SK-N-SH treated with all-trans-retinoic acid at 6 μM for 48 hours (cell line): ENCODE measurements around the gene ELOVL6.

Experiments
- ATAC-seq: fragments of 200-7000 bp; cut with Tn5 transposase; 3 replicates; pipeline ENCODE4 v1.9.1; 2020; ENCODE audit warnings: mild to moderate bottlenecking, moderate library complexity
- ARNTL ChIP-seq: fragments of 450-650 bp; formaldehyde crosslinking; IDR thresholded peaks from 2 replicates; pipeline ENCODE4 v1.5.0; 2020; ENCODE audit warnings: low read depth, mild to moderate bottlenecking, moderate library complexity, borderline replicate concordance
- BACH2 ChIP-seq: fragments of 250-450 bp; sonication (Bioruptor Pico); IDR thresholded peaks from 2 replicates; pipeline ENCODE4 v1.9.0; 2021; ENCODE audit warnings: mild to moderate bottlenecking, borderline replicate concordance
- CREB5 ChIP-seq: fragments of 250-450 bp; sonication (Bioruptor Pico); IDR thresholded peaks from 2 replicates; pipeline ENCODE4 v1.5.1; 2020; ENCODE audit warnings: low read depth, mild to moderate bottlenecking, moderate library complexity
- CSRNP3 ChIP-seq: fragments of 250-450 bp; sonication (Bioruptor Pico); IDR thresholded peaks from 2 replicates; pipeline ENCODE4 v1.5.1; 2021; ENCODE audit warnings: mild to moderate bottlenecking, moderate library complexity
- ESRRG ChIP-seq: fragments of 250-450 bp; sonication (Bioruptor Pico); IDR thresholded peaks from 2 replicates; pipeline ENCODE4 v1.6.1; 2021; ENCODE audit warnings: mild to moderate bottlenecking
- GLIS3 ChIP-seq: fragments of 250-450 bp; sonication (Bioruptor Pico); IDR thresholded peaks from 2 replicates; pipeline ENCODE4 v1.5.0; 2020; ENCODE audit warnings: mild to moderate bottlenecking, moderate library complexity
- ISL1 ChIP-seq: fragments of 250-450 bp; sonication (Bioruptor Pico); IDR thresholded peaks from 2 replicates; pipeline ENCODE4 v2.1.2; 2022; ENCODE audit warnings: mild to moderate bottlenecking, moderate library complexity
- OSR1 ChIP-seq: fragments of 250-450 bp; sonication (Bioruptor Pico); IDR thresholded peaks from 2 replicates; pipeline ENCODE4 v1.8.0; 2022; ENCODE audit warnings: moderate library complexity, mild to moderate bottlenecking, inconsistent platforms
- PATZ1 ChIP-seq: fragments of 250-450 bp; sonication (Bioruptor Pico); IDR thresholded peaks from 2 replicates; pipeline ENCODE4 v1.8.0; 2020; ENCODE audit warnings: mild to moderate bottlenecking, moderate library complexity, borderline replicate concordance
- POU6F1 ChIP-seq: fragments of 250-450 bp; sonication (Bioruptor Pico); IDR thresholded peaks from 2 replicates; pipeline ENCODE4 v1.8.0; 2021; ENCODE audit warnings: low read depth, mild to moderate bottlenecking, moderate library complexity, borderline replicate concordance
- PPARA ChIP-seq: fragments of 250-450 bp; sonication (Bioruptor Pico); IDR thresholded peaks from 2 replicates; pipeline ENCODE4 v1.5.0; 2020; ENCODE audit warnings: mild to moderate bottlenecking, borderline replicate concordance
- RARB ChIP-seq: fragments of 250-450 bp; sonication (Bioruptor Pico); IDR thresholded peaks from 2 replicates; pipeline ENCODE4 v1.8.0; 2021; ENCODE audit warnings: mild to moderate bottlenecking, moderate library complexity
- SNAI2 ChIP-seq: fragments of 250-450 bp; sonication (Bioruptor Pico); IDR thresholded peaks from 2 replicates; pipeline ENCODE4 v1.5.0; 2020; ENCODE audit warnings: mild to moderate bottlenecking, moderate library complexity
- TCF4 ChIP-seq: fragments of 250-450 bp; sonication (Bioruptor Pico); IDR thresholded peaks from 2 replicates; pipeline ENCODE4 v1.8.0; 2021; ENCODE audit warnings: mild to moderate bottlenecking, moderate library complexity, borderline replicate concordance
- TOX ChIP-seq: fragments of 250-450 bp; sonication (Bioruptor Pico); IDR thresholded peaks from 2 replicates; pipeline ENCODE4 v1.8.0; 2021; ENCODE audit warnings: mild to moderate bottlenecking, moderate library complexity, borderline replicate concordance
- ZC3H10 ChIP-seq: fragments of 250-450 bp; sonication (Bioruptor Pico); IDR thresholded peaks from 2 replicates; pipeline ENCODE4 v1.5.1; 2021; ENCODE audit warnings: mild to moderate bottlenecking, moderate library complexity
- ZFP3 ChIP-seq: fragments of 250-450 bp; sonication (Bioruptor Pico); IDR thresholded peaks from 2 replicates; pipeline ENCODE4 v1.5.0; 2020; ENCODE audit warnings: mild to moderate bottlenecking, moderate library complexity
- ZFP30 ChIP-seq: fragments of 450-650 bp; formaldehyde crosslinking; IDR thresholded peaks from 2 replicates; pipeline ENCODE4 v1.5.0; 2022; ENCODE audit warnings: mild to moderate bottlenecking, moderate library complexity
- ZNF565 ChIP-seq: fragments of 450-650 bp; formaldehyde crosslinking; conservative IDR thresholded peaks from 2 replicates; pipeline ENCODE4 v1.5.0; 2020; ENCODE audit warnings: low read depth, mild to moderate bottlenecking, moderate library complexity
- ZNF70 ChIP-seq: fragments of 450-650 bp; formaldehyde crosslinking; IDR thresholded peaks from 2 replicates; pipeline ENCODE4 v1.5.0; 2020; ENCODE audit warnings: mild to moderate bottlenecking, moderate library complexity
- ZNF8 ChIP-seq: fragments of 450-650 bp; formaldehyde crosslinking; IDR thresholded peaks from 2 replicates; pipeline ENCODE4 v1.5.0; 2020; ENCODE audit warnings: mild to moderate bottlenecking, moderate library complexity

Gene ELOVL6

GRCh38 chr4:110014233-110014632 is 184.2 kb downstream of the ELOVL6 start:
- no peak for TF ChIP-seq ESRRG
- no peak for TF ChIP-seq OSR1
- TF ChIP-seq SNAI2 (CRISPR knock-in tag), result no peak
- TF ChIP-seq TCF4 (CRISPR knock-in tag), result no peak
- no peak for TF ChIP-seq POU6F1 (CRISPR knock-in tag)
- no peak for TF ChIP-seq ISL1
- TF ChIP-seq ZC3H10, result no peak
- TF ChIP-seq GLIS3 (CRISPR knock-in tag), result no peak
- no peak for TF ChIP-seq CSRNP3 (CRISPR knock-in tag)
- no peak for TF ChIP-seq ZFP3
- TF ChIP-seq ZNF565 (CRISPR knock-in tag), result no peak
- no peak for TF ChIP-seq ZNF70 (CRISPR knock-in tag)
- TF ChIP-seq ZNF8, result no peak
- TF ChIP-seq ARNTL, result no peak
- no peak for TF ChIP-seq BACH2 (CRISPR knock-in tag)
- no peak for TF ChIP-seq CREB5 (CRISPR knock-in tag)
- no peak for TF ChIP-seq ZFP30 (CRISPR knock-in tag)
- no peak for TF ChIP-seq PATZ1 (CRISPR knock-in tag)
- no peak for TF ChIP-seq TOX (CRISPR knock-in tag)
- ATAC-seq, result no peak

GRCh38 chr4:110012917-110013316 is 185.5 kb downstream of the ELOVL6 start:
- no peak for TF ChIP-seq RARB (CRISPR knock-in tag)
- no peak for ATAC-seq

- no peak for TF ChIP-seq POU6F1 (CRISPR knock-in tag)
- no peak for TF ChIP-seq ARNTL
- no peak for TF ChIP-seq ZFP3
- TF ChIP-seq ISL1, result no peak
- no peak for TF ChIP-seq TOX (CRISPR knock-in tag)
- no peak for TF ChIP-seq BACH2 (CRISPR knock-in tag)
- no peak for TF ChIP-seq PPARA (CRISPR knock-in tag)
- TF ChIP-seq PATZ1 (CRISPR knock-in tag), result no peak
- TF ChIP-seq OSR1, result no peak
Observed at GRCh38 chr4:110010797-110011196, 187.6 kb downstream of the ELOVL6 start.

More at GRCh38 chr4:110010797-110011196, 187.6 kb downstream of the ELOVL6 start:
- ATAC-seq, result no peak
